Neural progenitor cell (in vitro differentiated cells): ENCODE data around the gene GMNN. TPM values are rescaled to one million over a fixed set of nuclear protein-coding genes. Genes with fewer than 3 reads are reported as not detected.
A peak's percentile ranks its signal among the peaks of the same experiment; 100 is the strongest.
"Not testable (repeated sequence)": the region's sequence is repeated elsewhere in the genome, so short reads cannot be mapped to it uniquely, and the experiment has no call there.

Source experiments
- DNase-seq: peaks from one replicate; pipeline ENCODE4 v3.0.0-alpha.2; 2016; ENCODE audit warnings: low spot score
- H2AFZ ChIP-seq: fragments of 200-600 bp; sonication (generic); replicated peaks from 2 replicates; pipeline ENCODE4 v1.6.1; 2016; ENCODE audit warnings: antibody characterized with exemption
- H3F3A ChIP-seq: fragments of 200-600 bp; sonication (generic); 2 replicates; pipeline ENCODE4 v1.6.1; 2016; ENCODE audit warnings: antibody characterized with exemption, low read depth
- H3K27ac ChIP-seq: fragments of 200-600 bp; sonication (generic); 2 replicates; pipeline ENCODE4 v1.5.1; 2016; ENCODE audit warnings: mild to moderate bottlenecking
- H3K27me3 ChIP-seq: fragments of 200-600 bp; sonication (generic); 2 replicates; pipeline ENCODE4 v1.6.1; 2016; ENCODE audit warnings: mild to moderate bottlenecking, moderate library complexity
- H3K36me3 ChIP-seq: fragments of 200-600 bp; sonication (generic); 2 replicates; pipeline ENCODE4 v1.5.1; 2016
- H3K4me1 ChIP-seq: fragments of 200-600 bp; sonication (generic); 2 replicates; pipeline ENCODE4 v1.6.1; 2016; ENCODE audit warnings: mixed run types
- H3K4me2 ChIP-seq: fragments of 200-600 bp; sonication (generic); 2 replicates; pipeline ENCODE4 v1.6.1; 2016
- H3K4me3 ChIP-seq: fragments of 200-600 bp; sonication (generic); 2 replicates; pipeline ENCODE4 v1.5.1; 2016
- H3K79me2 ChIP-seq: fragments of 200-600 bp; sonication (generic); 2 replicates; pipeline ENCODE4 v1.6.1; 2016; ENCODE audit warnings: low read depth
- H3K9ac ChIP-seq: fragments of 200-600 bp; sonication (generic); 2 replicates; pipeline ENCODE4 v1.6.1; 2016
- H3K9me3 ChIP-seq: fragments of 200-600 bp; sonication (generic); 2 replicates; pipeline ENCODE4 v1.5.1; 2016; ENCODE audit warnings: low read depth
- H4K20me1 ChIP-seq: fragments of 200-600 bp; sonication (generic); 2 replicates; pipeline ENCODE4 v1.6.1; 2016; ENCODE audit warnings: low read depth
- H3K27ac Mint-ChIP-seq: 3 replicates; pipeline ENCODE4 v1.8.0; 2021; ENCODE audit warnings: mixed read lengths
- H3K27me3 Mint-ChIP-seq: 2 replicates; pipeline ENCODE4 v1.8.0; 2022; ENCODE audit warnings: low read depth, mild to moderate bottlenecking, inconsistent platforms, moderate library complexity, mixed read lengths; ENCODE audit not compliant: insufficient read depth
- H3K36me3 Mint-ChIP-seq: 3 replicates; pipeline ENCODE4 v1.8.0; 2021; ENCODE audit warnings: mixed read lengths
- H3K4me1 Mint-ChIP-seq: 3 replicates; pipeline ENCODE4 v1.8.0; 2021; ENCODE audit warnings: mixed read lengths
- H3K4me3 Mint-ChIP-seq: 3 replicates; pipeline ENCODE4 v1.8.0; 2021; ENCODE audit warnings: mild to moderate bottlenecking, moderate library complexity, mixed read lengths
- H3K9me3 Mint-ChIP-seq: 3 replicates; pipeline ENCODE4 v1.8.0; 2020; ENCODE audit warnings: mixed read lengths
- CTCF ChIP-seq: fragments of 200-600 bp; sonication (generic); IDR thresholded peaks from 2 replicates; pipeline ENCODE4 v1.5.1; 2017; ENCODE audit warnings: antibody characterized with exemption, mild to moderate bottlenecking
- EZH2 ChIP-seq: fragments of 200-600 bp; sonication (generic); IDR thresholded peaks from 2 replicates; pipeline ENCODE4 v1.6.1; 2017; ENCODE audit warnings: antibody characterized with exemption, mild to moderate bottlenecking, moderate library complexity
- EZH2phosphoT487 ChIP-seq: fragments of 200-600 bp; sonication (generic); IDR thresholded peaks from 2 replicates; pipeline ENCODE4 v1.6.1; 2017; ENCODE audit warnings: antibody characterized with exemption
- total RNA-seq: library from RNA; depleted of rRNA; stranded (reverse); fragments of >200 nt; gene quantifications from 2 replicates; pipeline ENCODE4 v1.2.3, GENCODE V29; 2015; ENCODE audit warnings: low replicate concordance

GMNN gene
- 69.1 and 98.5 TPM in 2 replicates for total RNA-seq

- TF ChIP-seq EZH2phosphoT487: no peak
- TF ChIP-seq EZH2: no peak
- TF ChIP-seq CTCF: no peak
- H4K20me1 ChIP-seq: peaks cover 45% of the 10 kb centered on the region
- H3K36me3 Mint-ChIP-seq: peaks cover 10% of the 10 kb centered on the region
- peak within 1 kb of the TSS; percentile 92 for H3K9ac ChIP-seq
- H3K27me3 Mint-ChIP-seq: no peaks in the 10 kb centered on the region
- peaks cover 33% of the 10 kb centered on the region for H3K4me1 Mint-ChIP-seq
- H3K4me1 ChIP-seq: peaks cover 19% of the 10 kb centered on the region
- peak; percentile 98 for DNase-seq
- peak within 1 kb of the TSS; percentile 97 for H3K4me3 Mint-ChIP-seq
- peaks cover 11% of the 10 kb centered on the region for H3K36me3 ChIP-seq
- H3K4me2 ChIP-seq: peak within 1 kb of the TSS; percentile 92
- H3K27ac Mint-ChIP-seq: peak within 1 kb of the TSS; percentile 93
- H3K9me3 ChIP-seq: no peaks in the 10 kb centered on the region
- peak within 1 kb of the TSS; percentile 97 for H3K27ac ChIP-seq
- peaks cover 52% of the 10 kb centered on the region for H3K79me2 ChIP-seq
- H3K27me3 ChIP-seq: no peaks in the 10 kb centered on the region
- H3K4me3 ChIP-seq: peak within 1 kb of the TSS; percentile 85
- H3K9me3 Mint-ChIP-seq: no peaks in the 10 kb centered on the region
- peak within 1 kb of the TSS; percentile 86 for H2AFZ ChIP-seq
- H3F3A ChIP-seq: peaks cover 14% of the 10 kb centered on the region
These were observed at the start of gene GMNN for GRCh38 chr6:24774696-24775519. TSS of gene GMNN (plus strand) at chr6:24774937. CDS start at chr6:24777247, 2,310 bp downstream.

DNA sequence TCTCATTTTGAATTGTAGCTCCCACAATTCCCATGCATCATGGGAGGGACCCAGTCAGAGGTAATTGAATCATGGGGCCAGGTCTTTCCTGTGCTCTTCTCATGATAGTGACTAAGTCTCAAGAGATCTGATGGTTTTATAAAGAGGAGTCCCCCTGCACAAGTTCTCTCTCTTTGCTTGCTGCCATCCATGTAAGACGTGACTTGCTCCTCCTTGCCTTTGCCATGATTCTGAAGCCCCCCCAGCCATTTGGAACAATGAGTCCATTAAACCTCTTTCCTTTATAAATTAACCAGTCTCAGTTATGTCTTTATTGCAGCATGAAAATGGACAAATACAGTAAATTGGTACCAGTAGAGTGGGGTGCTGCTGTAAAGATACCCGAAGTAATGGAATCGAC lies 44.1 kb upstream of the GMNN start:
- peaks cover 30% of the 10 kb centered on the region for H3K9me3 Mint-ChIP-seq
- not testable (repeated sequence) for H3K4me3 ChIP-seq

DNA sequence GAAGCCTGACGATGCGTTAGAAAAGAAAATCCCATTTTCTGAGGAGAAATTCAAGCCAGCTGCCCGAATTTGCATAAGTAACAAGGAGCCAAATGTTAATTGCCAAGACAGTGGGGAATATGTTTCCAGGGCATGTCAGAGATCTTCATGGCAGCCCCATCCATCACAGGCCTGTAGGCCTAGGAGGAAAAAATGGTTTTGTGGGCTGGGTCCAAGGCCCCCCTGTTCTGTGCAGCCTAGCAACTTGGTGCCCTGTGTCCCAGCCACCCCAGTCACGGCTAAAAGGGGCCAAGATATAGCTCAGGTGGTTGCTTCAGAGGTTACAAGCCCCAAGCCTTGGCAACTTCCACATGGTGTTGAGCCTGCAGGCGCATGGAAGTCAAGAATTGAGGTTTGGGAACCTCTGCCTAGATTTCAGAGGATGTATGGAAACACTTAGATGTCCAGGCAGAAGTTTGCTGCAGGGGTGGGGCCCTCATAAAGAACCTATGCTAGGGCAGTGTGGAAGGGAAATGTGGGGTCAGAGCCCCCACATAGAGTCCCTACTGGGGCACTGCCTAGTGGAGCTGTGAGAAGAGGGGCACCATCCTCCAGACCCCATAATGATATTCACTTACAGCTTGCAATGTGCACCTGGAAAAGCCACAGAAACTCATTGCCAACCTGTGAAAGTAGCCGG lies 43.1 kb upstream of the GMNN start:
- peaks cover 30% of the 10 kb centered on the region for H3K9me3 Mint-ChIP-seq
- not testable (repeated sequence) for H3K36me3 Mint-ChIP-seq, H3K9ac ChIP-seq, H3F3A ChIP-seq, H3K36me3 ChIP-seq, H3K27me3 Mint-ChIP-seq, H3K27me3 ChIP-seq, H3K9me3 ChIP-seq, H3K27ac ChIP-seq, H2AFZ ChIP-seq, H3K4me2 ChIP-seq, DNase-seq, H3K79me2 ChIP-seq, H3K4me1 ChIP-seq, H3K4me1 Mint-ChIP-seq, H3K4me3 Mint-ChIP-seq, H3K4me3 ChIP-seq, H3K27ac Mint-ChIP-seq, H4K20me1 ChIP-seq

More for the DNA sequence above, 44.1 kb upstream of the GMNN start:
- not testable (repeated sequence) for H3K4me2 ChIP-seq, H3K9me3 ChIP-seq, H4K20me1 ChIP-seq, H3F3A ChIP-seq, H3K27me3 Mint-ChIP-seq, DNase-seq, H3K27me3 ChIP-seq, H3K4me1 ChIP-seq, H3K4me3 Mint-ChIP-seq, H3K4me1 Mint-ChIP-seq, H3K36me3 ChIP-seq, H3K9ac ChIP-seq, H2AFZ ChIP-seq, H3K79me2 ChIP-seq, H3K36me3 Mint-ChIP-seq, H3K27ac ChIP-seq, H3K27ac Mint-ChIP-seq

DNA sequence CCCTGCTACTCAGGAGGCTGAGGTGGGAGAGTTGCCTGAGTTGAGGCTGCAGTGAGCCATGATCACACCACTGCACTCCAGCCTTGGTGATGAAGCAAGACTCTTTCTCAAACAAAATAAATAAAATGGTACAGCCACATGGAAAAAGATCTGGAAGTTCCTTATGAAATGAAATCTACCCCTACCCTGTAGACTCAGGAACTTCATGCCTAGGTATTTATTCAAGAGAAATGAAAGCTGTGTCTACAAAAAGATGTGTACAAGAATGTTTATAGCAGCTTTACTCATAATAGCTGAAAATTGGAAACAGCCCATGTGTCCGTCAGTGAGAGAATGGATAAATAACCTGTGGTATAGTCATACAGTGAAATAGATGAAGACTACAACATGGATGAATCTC lies 40.6 kb upstream of the GMNN start:
- TF ChIP-seq EZH2phosphoT487: no peak
- TF ChIP-seq CTCF: no peak
- no peak for TF ChIP-seq EZH2

GRCh38 chr6:24734710-24735109 lies 40.0 kb upstream of the GMNN start:
- not testable (repeated sequence) for H3K9ac ChIP-seq, H2AFZ ChIP-seq, H3K4me3 ChIP-seq, H3F3A ChIP-seq, H3K27me3 ChIP-seq, H3K9me3 ChIP-seq, H3K4me1 ChIP-seq, H3K27ac Mint-ChIP-seq, H3K27me3 Mint-ChIP-seq, H3K4me1 Mint-ChIP-seq, H3K79me2 ChIP-seq, H3K36me3 Mint-ChIP-seq, H3K36me3 ChIP-seq, H3K4me2 ChIP-seq, H3K27ac ChIP-seq, H4K20me1 ChIP-seq, DNase-seq, H3K4me3 Mint-ChIP-seq
- peaks cover 23% of the 10 kb centered on the region for H3K9me3 Mint-ChIP-seq

More for the DNA sequence above, 40.6 kb upstream of the GMNN start:
- Histone ChIP-seq H3K9me3 (peaks cover 9% of the 10 kb centered on the region), H3K9ac (no peak overlapping the region), H4K20me1 (no peaks in the 10 kb centered on the region), H3K79me2 (no peaks in the 10 kb centered on the region), H3K4me3 (no peak overlapping the region), H3K4me2 (no peak overlapping the region), H3K4me1 (no peaks in the 10 kb centered on the region), H3K36me3 (no peaks in the 10 kb centered on the region), H3K27ac (no peak overlapping the region), H3F3A (no peaks in the 10 kb centered on the region), H3K27me3 (no peaks in the 10 kb centered on the region), H2AFZ (no peak overlapping the region)
- peaks cover 3% of the 10 kb centered on the region for H3K27me3 Mint-ChIP-seq
- H3K4me3 Mint-ChIP-seq: no peak overlapping the region
- H3K27ac Mint-ChIP-seq: no peak overlapping the region
- peaks cover 26% of the 10 kb centered on the region for H3K9me3 Mint-ChIP-seq
- DNase-seq: no peak
- peaks cover 4% of the 10 kb centered on the region for H3K36me3 Mint-ChIP-seq
- no peaks in the 10 kb centered on the region for H3K4me1 Mint-ChIP-seq
